Measurements from ENCODE around the gene NDUFS3.

NDUFS3 gene

GRCh38 chr11:47589584-47589976, 10.7 kb downstream of the NDUFS3 start:
- in situ Hi-C loops (cut with MboI; ENCODE audit: low sequenced_read_pairs), result no loop called here

GRCh38 chr11:47589977-47590861, 11.3 kb downstream of the NDUFS3 start:
- in situ Hi-C loops (cut with MboI; ENCODE audit: low sequenced_read_pairs), result no loop called here

GRCh38 chr11:47591764-47592163, 12.9 kb downstream of the NDUFS3 start:
- in situ Hi-C loops (cut with MboI; ENCODE audit: low sequenced_read_pairs), result no loop called here

GRCh38 chr11:47592251-47592650, 13.4 kb downstream of the NDUFS3 start:
- in situ Hi-C loops (cut with MboI; ENCODE audit: low sequenced_read_pairs), result no loop called here

GRCh38 chr11:47592970-47593369, 14.1 kb downstream of the NDUFS3 start:
- in situ Hi-C loops (cut with MboI; ENCODE audit: low sequenced_read_pairs), result no loop called here

- in situ Hi-C loops (cut with MboI; ENCODE audit: low sequenced_read_pairs), result no loop called here
These were observed 14.6 kb downstream of the NDUFS3 start for GRCh38 chr11:47593492-47593933.

GRCh38 chr11:47593934-47594855, 15.3 kb downstream of the NDUFS3 start, which contains the start of gene C1QTNF4:
C1QTNF4 (minus strand) TSS chr11:47594411; CDS start chr11:47590810, 3,601 bp downstream.
- in situ Hi-C loops (cut with MboI; ENCODE audit: low sequenced_read_pairs), result no loop called here

- in situ Hi-C loops (cut with MboI; ENCODE audit: low sequenced_read_pairs), result no loop called here
These were observed 16.2 kb downstream of the NDUFS3 start for GRCh38 chr11:47595029-47595428.

GRCh38 chr11:47595967-47596366, 17.1 kb downstream of the NDUFS3 start:
- in situ Hi-C loops (cut with MboI; ENCODE audit: low sequenced_read_pairs), result no loop called here

- in situ Hi-C loops (cut with MboI; ENCODE audit: low sequenced_read_pairs), result no loop called here
These were observed 21.0 kb downstream of the NDUFS3 start for GRCh38 chr11:47599902-47600301.

- in situ Hi-C loops (cut with MboI; ENCODE audit: low sequenced_read_pairs), result no loop called here
These were observed 24.4 kb downstream of the NDUFS3 start for GRCh38 chr11:47603295-47603694.

- in situ Hi-C loops (cut with MboI; ENCODE audit: low sequenced_read_pairs), result no loop called here
These were observed 27.0 kb downstream of the NDUFS3 start for GRCh38 chr11:47605921-47606320.

- in situ Hi-C loops (cut with MboI; ENCODE audit: low sequenced_read_pairs), result no loop called here
These were observed 27.9 kb downstream of the NDUFS3 start for GRCh38 chr11:47606731-47607130.

GRCh38 chr11:47607380-47607779, 28.5 kb downstream of the NDUFS3 start:
- in situ Hi-C loops (cut with MboI; ENCODE audit: low sequenced_read_pairs), result no loop called here

- in situ Hi-C loops (cut with MboI; ENCODE audit: low sequenced_read_pairs), result no loop called here
These were observed 30.8 kb downstream of the NDUFS3 start for GRCh38 chr11:47609675-47610074.

GRCh38 chr11:47611348-47611794, 32.5 kb downstream of the NDUFS3 start:
- in situ Hi-C loops (cut with MboI; ENCODE audit: low sequenced_read_pairs), result no loop called here

- in situ Hi-C loops (cut with MboI; ENCODE audit: low sequenced_read_pairs), result no loop called here
These were observed 36.4 kb downstream of the NDUFS3 start for GRCh38 chr11:47615249-47615648.

- in situ Hi-C loops (cut with MboI; ENCODE audit: low sequenced_read_pairs), result no loop called here
These were observed 38.0 kb downstream of the NDUFS3 start for GRCh38 chr11:47616726-47617416.

- in situ Hi-C loops (cut with MboI; ENCODE audit: low sequenced_read_pairs), result no loop called here
These were observed 38.5 kb downstream of the NDUFS3 start for GRCh38 chr11:47617417-47617809.

GRCh38 chr11:47620836-47621378, 42.0 kb downstream of the NDUFS3 start:
- in situ Hi-C loops (cut with MboI; ENCODE audit: low sequenced_read_pairs), result no loop called here

- in situ Hi-C loops (cut with MboI; ENCODE audit: low sequenced_read_pairs), result no loop called here
These were observed 47.4 kb downstream of the NDUFS3 start for GRCh38 chr11:47626234-47626633.

Measured in hTERT RPE-1 (cell line).